Fibroblast of skin of scalp (primary cell): ENCODE results near the gene CNKSR3. TPM values are rescaled to one million over a fixed set of nuclear protein-coding genes. Genes with fewer than 3 reads are reported as not detected.

Experiments
- DNase-seq: peaks from one replicate; pipeline ENCODE4 v3.0.0-alpha.2; 2013
- polyA plus RNA-seq, 2 experiments: library from polyadenylated mRNA; unstranded; fragments of 120-200 nt; gene quantifications; one replicate each; pipeline ENCODE4 v1.2.1, GENCODE V29; 2013; ENCODE audit not compliant: insufficient read length in 2 of 2

Gene CNKSR3
- 11.5 TPM for polyA plus RNA-seq (2013, experiment 1 of 2; ENCODE audit: insufficient read length)
- polyA plus RNA-seq (2013, experiment 2 of 2; ENCODE audit: insufficient read length) = 12.0 TPM

DNA sequence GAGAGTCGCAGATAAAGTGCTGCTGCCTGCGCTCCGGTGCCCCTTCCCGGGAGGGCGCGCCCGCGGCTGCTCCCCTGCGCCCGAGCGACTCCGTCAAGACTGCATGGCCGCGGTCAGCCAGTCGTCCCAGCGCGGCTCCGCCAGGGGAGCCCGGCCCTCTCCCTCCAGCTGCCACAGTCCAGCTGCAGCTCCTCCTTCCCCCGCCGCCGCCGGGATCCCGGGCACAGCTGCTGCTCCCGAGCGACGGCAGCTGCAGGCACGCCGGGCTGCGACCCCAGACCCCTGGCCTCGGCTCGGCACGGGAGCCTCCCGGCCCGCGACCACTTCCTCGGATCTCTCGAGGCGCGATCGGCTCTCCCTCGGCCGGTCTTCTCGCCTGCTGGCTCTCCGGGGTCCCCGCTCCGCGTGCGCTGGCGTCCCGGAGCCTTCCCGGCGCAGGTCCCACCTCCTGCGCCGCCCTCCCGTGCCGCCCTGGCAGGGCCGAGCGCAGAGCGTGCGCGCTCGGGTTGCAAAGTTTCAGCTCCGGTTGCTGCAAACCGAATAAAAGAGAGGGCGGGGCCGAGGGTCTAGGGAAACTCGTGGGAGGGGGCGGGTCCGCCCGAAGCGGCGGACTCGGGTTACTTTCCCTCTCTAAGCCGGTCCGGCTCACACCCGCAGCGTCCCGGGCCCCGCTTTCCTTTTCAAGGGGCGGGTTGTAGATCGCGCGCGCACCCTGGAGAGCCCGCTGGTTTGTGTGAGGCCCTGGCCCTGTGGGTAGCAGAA is at the start of gene CNKSR3:
Gene CNKSR3 (minus strand): TSS at position 542 of the 762 bp plus-strand sequence. CDS start 571 bp downstream, outside the sequence.
- DNase-seq = peak; percentile 96

DNA sequence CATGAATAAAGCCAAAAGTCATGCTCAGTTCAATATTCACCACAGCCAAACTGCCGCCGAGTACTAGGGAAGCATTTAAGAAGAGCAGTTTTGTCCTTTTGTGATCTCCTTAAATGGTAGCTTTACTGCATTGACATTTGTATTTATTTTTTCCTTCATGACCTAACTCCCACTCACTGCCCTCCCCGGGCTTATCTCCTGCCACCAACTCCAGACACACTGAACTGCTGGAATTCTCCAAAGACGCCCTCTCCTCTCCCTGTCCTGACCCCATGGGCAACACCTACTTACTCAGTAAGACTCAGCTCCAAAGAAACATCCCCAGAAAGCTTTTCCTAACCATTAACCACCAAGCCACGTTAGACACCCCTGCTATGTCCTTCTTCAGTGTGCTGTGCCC is 48.5 kb upstream of the CNKSR3 start:
- no peak for DNase-seq

DNA sequence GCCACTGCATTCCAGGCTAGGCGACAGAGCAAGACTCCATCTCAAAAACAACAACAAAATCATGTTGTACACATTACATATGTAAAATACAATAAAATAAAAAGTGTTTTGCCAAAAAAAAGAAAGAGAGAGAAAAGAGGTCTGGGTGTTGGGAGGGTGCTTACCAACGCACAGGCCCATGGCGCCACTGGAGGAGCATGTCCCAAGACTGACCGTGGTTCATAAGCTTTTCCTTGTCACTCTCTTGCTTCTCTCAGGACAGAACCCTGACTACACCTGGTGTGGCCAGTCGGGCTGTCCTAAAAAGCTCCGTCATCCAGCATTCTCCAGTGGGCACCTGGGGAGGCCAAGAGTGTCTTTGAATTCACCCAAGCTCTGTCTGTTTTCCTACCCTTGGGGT is 48.0 kb upstream of the CNKSR3 start:
- DNase-seq = no peak

DNA sequence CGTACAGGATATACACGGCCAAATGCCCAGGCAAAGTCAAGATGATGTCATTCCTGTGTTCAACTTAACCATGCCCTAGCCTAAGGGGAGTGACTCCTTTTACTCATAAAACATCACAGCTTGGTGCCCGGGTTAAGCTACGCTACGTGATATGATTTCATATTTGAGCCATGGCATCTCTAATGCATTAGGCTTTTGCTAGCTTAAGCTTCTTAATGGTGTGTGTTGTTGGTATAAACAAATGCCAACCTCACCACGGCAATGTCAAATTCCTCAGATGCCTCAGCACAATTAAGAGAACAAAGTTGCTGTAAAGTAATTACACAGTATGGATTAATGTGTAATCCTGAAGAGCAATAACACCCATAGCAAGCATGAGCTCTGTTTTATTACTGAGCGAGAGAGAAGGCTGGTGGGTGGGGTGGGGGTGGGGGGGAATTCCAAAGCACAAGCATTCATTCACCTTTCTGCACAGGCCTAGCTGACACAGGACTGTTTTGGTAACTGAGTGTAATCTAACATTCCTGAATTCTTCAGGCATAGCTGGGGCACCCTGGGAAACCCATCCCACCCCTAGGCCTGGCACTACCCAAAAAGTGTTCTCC is 44.7 kb upstream of the CNKSR3 start:
- peak; percentile 21 for DNase-seq

DNA sequence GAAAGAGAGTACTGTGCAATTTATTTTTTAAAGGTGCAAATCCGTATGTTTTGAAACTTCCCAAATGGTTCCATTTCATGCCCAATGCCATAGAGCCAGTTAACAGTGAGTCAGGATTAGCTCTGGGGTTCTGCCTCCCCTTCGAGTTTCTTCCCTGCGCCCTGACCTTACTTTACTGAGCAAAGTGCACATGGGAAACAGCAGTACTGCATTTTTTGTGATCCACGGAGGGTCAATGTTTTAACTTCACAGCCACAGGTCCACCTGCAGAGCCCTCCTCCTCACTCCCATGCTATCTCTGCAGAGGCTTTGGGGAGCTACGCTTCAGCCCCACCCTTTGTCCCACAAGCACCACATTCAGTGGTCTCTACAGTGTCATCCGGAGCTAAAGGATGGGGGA is 44.0 kb upstream of the CNKSR3 start:
- no peak for DNase-seq

DNA sequence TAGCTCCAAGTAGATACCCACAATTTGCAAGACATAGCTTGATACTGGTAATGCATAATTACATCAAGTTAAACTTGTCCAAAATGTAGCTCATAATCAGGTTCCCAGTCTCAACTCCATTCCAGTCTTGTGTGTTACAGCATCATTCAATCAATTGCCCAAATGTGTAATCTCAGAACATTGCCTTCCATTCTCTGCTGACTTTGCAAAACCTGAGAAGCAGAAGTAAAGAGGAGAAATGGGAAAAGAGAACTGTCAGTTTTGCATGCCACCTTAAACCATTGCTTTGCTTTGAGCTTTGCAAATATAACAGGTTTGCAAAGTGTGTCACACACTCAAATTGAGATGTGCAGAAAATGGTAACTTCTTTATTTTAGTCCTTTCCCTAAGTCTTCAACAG is 40.3 kb upstream of the CNKSR3 start:
- DNase-seq = no peak

DNA sequence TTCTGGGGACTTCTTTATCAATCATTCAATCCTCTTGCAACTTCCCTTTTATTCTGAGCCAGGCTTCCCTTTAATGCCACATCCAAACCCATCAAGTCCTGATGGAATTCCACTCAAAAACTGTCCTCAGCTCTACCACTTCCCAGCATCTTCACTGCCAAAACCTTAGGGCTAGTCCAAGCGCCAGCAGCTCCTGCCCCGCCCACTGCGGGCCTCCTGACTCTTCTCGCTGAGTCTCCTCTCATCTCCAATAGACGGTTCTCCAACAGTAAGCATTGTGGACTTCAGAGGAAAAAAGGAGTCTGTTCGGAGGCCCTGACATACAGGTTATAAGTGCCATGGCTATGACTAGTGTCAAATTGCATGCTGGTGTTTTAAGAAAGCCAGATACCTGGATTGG is 38.7 kb upstream of the CNKSR3 start:
- DNase-seq = no peak

DNA sequence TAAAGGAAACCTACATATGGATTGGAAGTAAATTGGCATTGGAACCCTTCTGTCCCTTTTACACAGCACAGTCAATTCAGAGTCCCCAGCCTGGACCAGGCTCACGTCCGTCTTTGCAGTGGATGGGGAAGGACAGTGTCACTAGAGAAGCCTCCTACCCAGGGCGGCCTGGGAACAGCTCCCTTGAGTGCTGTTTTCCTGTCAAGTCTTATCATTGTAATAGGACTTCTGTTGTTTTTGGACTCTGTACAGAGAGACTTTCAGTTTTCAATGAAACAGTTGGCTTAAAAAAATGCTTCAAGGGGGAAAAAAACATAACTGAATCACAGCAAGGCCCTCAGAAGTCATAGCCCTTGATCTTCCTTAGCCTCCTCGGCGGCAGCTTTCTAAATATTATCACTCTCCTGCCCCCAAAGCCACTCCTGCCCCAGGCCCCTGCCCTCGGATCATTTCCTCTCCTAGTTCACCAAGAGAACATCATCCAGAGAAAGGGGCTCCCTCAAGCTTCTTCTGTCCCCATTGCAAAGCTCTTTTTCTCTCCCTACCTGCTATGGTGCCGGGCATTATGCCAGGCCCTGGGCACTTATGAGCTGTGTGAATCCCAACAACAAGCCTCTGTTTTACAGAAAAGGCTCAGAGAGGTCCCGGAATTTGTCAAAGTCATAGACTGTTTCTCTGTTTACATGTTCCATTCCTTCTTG is 37.8 kb upstream of the CNKSR3 start:
- peak; percentile 51 for DNase-seq

DNA sequence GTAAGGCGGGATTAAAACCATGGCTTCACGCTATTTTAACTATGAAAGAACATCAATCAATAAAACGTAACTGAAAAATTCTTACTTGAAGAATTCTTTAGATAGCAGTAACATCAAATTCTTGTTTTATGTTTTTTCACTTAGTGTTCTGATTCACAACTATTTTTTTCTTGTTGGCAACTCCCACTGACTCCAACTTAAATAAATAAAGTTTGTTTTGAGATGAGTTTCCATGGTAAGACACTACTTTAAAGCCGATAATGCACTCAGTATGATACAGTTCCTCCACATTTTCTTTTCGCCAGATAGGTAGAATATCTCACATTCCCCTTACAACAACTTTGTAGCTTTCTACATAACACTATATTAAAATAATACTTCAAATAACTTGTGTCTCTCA is 33.1 kb upstream of the CNKSR3 start:
- peak; percentile 38 for DNase-seq

DNA sequence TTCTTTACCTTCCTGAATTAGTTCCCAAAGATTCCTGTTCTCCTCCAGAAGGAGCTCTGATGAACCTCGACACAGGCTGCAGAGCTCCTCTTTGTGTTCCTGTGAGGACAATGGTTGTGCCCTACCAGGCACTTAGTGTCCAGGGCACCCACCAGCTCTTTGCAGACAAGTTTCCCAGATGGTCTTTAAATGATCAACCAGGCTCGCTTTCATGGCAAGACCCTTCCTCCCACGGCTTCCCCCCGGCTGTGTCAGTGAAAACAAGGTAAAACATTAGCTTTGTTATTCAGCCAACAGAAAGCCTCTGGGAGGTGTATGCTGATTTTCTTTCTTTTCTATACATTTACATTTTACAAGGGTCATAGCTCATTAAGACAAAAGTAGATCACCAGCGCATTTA is 32.3 kb upstream of the CNKSR3 start:
- DNase-seq = no peak

DNA sequence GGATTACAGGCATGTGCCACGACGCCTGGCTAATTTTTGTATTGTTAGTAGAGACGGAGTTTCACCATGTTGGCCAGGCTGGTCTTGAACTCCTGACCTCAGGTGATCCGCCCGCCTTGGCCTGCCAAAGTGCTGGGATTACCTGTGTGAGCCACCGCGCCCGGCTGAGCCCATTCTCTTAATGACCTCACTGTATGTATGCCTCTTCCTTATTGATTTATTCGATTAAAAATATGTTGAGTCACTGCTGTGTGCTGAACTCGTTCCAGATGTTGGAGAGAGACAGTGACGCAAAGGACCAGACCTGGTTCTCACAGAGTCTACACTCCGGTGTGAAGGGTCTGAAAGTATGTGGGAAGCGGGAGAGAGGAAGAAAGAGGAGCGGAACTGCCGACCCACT is 31.4 kb upstream of the CNKSR3 start:
- peak; percentile 9 for DNase-seq

DNA sequence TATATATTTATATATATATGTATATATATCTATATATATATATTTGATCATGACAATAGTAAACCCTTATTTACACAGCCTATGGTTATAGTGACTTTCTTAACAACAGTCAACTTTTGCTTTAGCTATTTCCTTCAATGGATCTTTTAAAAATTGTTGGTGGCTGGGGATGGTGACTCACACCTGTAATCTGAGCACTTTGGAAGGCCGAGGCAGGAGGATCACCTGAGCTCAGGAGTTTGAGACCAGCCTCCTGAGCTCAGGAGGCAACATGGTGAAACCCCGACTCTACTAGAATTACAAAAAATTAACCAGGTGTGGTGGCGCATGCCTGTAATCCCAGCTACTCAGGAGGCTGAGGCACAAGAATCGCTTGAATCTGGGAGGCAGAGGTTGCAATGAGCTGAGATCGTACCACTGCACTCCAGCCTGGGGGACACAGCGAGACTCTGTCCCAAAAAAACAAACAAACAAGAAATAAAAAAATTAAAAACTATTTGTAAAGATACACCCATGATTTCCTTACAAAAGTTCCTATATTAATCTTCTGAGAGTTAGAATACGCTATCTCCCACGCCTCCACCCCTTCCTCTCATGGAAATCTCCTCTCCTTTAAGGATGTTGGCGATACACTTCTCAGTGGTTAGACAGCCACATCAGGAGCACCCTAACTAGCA is 29.2 kb upstream of the CNKSR3 start:
- no peak for DNase-seq

DNA sequence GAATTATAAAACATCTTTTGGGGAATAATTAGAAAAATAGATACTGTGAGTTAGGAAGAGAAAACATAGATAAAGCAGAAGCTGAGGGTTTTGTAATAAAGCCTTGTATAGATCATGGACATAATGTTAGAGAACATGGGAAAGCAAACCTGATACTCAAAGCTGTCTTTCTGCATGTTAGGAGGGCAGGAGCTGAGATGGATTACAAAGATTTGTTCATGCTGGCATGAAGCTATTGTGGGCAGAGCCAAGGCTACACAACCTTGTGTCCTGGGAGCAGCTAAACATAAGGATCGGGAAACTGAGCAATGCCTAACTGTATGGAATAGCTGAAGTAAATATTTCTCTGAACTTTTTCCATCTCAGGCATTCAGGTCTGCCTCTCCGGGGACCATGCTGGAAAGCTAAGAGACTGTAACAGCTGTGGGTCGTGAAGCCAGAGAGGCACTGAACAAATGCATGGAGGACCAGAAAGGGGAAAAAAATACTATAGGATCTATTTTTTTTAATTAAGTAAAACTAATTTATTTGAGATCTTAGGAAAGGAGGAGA is 28.2 kb upstream of the CNKSR3 start:
- DNase-seq = no peak

DNA sequence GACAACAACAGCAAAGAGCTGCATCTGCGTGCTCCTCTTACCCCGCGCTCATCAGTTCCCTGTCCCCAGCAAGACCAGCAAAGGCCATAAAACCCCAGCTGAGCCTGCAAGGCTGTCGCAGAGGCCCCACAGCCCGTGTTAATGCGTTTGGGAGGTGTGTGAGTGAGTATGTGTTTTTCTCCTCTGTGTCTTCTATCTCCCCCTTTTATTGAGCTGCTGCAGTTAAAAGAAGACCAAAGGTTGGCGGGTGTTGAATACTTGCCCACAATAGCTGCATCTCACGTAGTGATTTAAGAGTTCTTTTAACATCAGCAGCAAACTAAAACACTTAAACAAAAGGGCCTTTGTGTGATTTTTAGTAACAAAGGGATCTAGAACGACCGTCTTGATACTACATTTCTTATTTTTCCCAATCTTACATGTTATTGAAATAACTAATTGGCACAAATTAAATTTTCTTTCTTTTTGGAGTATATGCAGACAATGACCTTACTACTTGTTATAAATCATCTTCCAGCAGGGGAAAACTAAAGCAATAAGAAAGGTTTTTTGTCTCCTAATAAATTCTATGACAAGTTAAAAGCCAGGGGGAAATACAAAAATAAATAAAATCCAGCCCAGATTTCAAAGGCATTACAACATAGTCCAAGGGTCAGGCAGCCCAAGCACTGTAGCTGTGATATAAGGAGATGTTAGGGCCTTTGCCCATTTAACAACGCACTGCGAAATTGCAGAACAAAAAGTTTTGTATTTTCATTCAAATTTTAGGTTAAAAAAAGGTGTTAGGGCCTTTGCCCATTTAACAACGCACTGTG is 27.2 kb upstream of the CNKSR3 start:
- DNase-seq = no peak

DNA sequence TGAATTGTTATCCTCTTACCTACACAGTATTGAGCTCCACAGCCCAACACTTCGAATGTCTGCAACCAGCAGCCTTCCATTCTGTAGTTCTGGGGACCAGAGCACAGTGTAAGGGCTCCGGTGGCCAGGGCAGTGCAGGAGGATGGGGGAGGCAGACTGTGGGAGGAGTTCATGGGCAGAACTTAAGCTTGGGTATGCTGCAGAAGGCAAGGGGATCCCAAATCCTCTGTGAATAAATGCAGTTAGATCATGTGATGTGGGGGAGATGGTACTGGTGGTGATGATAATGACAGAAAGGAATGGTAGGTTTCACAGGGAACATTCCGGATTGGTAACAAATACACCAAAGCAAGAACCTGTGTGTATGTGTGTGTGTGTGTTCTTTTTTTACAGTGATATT is 26.5 kb upstream of the CNKSR3 start:
- no peak for DNase-seq

DNA sequence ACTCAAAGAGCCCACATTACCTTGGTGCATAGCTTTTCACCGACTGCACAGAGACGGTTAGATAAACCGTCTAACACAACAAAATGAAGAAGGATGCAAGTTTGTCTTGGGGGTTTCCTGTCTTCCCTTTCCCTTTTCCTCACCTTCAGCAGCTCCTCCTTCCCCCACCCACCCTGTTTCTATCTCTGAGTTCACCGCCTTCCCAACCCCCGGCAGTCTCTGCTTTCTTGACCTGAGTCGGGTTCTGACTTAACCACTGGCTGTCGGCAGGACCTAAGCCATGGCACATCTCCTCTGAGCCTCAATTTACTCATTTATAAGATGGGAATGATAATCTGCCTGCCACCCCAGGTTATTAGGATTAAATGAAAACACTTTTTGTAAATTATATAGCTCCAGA is 25.8 kb upstream of the CNKSR3 start:
- DNase-seq = no peak

DNA sequence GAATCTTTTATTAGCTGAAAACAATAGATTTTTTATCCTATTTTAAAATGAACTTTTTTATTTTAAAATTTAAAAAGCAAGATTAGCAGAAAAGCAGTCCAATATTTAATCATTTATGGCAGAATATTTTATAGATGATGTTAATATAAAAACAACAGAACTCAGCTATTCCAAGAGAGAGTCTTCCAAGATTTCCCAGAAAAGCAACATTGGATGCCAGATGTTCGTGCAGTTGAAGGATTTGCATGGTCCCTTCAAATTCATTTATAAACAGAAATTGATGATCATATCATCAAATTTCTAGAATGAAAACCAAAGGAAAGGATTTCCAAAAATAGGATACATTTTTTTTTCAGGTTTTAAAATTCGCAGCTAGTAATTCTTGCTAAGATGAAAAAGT is 25.4 kb upstream of the CNKSR3 start:
- DNase-seq = no peak

DNA sequence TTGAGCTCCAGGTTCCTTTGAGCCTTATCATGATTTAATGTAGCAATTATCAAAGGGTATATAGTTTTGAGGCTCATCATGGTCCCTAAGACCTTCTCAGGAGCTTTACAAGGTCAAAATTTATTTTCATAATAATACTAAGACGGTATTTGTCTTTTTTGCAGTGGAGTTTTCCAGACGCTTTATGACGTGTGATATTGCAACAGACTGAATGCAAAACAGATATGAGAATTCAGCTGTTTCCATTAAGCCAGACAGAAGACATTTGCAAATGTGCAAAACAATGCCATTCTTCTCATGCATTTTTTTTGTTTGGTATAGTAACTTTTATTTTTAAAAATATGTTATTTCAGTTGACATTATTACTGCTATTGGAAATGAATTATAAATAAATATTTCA is 24.7 kb upstream of the CNKSR3 start:
- no peak for DNase-seq

DNA sequence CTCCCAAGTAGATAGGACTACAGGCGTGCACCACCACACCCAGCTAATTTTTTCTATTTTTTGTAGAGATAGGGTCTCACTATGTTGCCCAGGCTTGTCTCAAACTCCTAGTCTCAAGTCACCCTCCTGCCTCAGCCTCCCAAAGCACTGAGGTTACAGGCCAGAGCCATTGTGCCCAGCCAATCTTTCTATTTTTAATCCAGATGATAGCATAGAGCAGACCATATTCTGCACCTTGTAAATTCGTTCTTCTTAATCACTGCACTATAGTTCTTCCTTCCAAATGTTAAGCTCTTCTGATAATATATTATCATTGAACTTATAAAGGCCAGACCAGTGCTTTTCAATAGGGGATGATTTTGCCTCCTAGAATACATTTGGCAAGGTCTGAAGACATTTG is 24.0 kb upstream of the CNKSR3 start:
- DNase-seq = no peak

DNA sequence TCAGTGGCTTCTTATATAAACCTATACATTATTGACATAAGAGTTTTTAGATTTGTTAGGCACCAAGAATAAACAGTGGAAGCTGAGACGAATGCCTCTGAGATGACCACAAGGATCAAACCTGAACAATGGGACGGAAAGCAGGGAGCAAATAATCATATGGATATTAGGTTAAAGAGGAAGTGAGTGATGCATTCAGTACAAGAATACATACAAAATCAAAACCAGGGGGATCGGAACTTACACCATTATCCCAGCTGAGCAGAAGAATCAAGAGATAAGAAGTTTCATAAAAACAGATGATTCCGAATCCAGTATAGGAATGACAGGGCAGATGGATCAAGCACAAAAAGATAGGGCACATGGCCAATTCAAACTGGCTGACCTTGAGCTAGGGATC is 21.9 kb upstream of the CNKSR3 start:
- DNase-seq = no peak

DNA sequence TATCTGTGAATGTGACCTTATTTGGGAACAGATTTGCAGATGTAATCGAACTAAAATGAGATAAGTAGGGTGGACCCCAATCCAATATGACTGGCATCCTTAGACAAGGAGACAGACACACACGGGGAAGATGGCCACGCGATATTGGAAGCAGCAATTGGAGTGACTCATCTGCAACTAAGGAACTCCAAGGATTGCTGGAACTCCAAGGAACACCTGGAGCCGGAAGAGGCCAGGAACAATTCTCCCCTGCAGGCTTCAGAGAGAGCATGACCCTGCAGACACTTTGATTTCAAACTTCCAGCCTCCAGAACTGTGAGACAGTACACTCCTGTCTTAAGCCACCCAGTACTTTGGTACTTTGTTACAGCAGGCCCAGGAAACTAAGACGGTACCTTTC is 19.5 kb upstream of the CNKSR3 start:
- no peak for DNase-seq
